BLaER1 treated with 17β-estradiol and CSF1 and Interleukin-3, amounts not matched to agents 10 nM and 100 nM (cell line): ENCODE data around the gene SYNGAP1.
"Not testable (repeated sequence)": the region's sequence is repeated elsewhere in the genome, so short reads cannot be mapped to it uniquely, and the experiment has no call there.

Experiments
- H3K27ac ChIP-seq, 11 experiments: shearing (Covaris generic); formaldehyde crosslinking; 2 replicates each; pipeline ENCODE4 v1.8.1; 2022
- H3K27me3 ChIP-seq, 11 experiments: shearing (Covaris generic); formaldehyde crosslinking; 2 replicates each; pipeline ENCODE4 v1.8.1; 2022
- H3K36me3 ChIP-seq, 11 experiments: shearing (Covaris generic); formaldehyde crosslinking; 2 replicates each; pipeline ENCODE4 v1.8.1; 2022
- H3K4me1 ChIP-seq, 10 experiments: shearing (Covaris generic); formaldehyde crosslinking; 2 replicates each; pipeline ENCODE4 v1.8.1; 2022
- H3K4me2 ChIP-seq, 11 experiments: shearing (Covaris generic); formaldehyde crosslinking; 2 replicates each; pipeline ENCODE4 v1.8.1; 2022
- H3K4me3 ChIP-seq, 10 experiments: shearing (Covaris generic); formaldehyde crosslinking; 2 replicates each; pipeline ENCODE4 v1.8.1; 2022
- H3K9ac ChIP-seq, 11 experiments: shearing (Covaris generic); formaldehyde crosslinking; 2 replicates each; pipeline ENCODE4 v1.8.1; 2022
- H3K9me3 ChIP-seq, 11 experiments: shearing (Covaris generic); formaldehyde crosslinking; replicated peaks in 1 of 11; 2 replicates each; pipeline ENCODE4 v1.8.1; 2022
- H4K20me1 ChIP-seq, 11 experiments: shearing (Covaris generic); formaldehyde crosslinking; 2 replicates each; pipeline ENCODE4 v1.8.1; 2022
- Cebpa-rat ChIP-seq, 11 experiments: shearing (Covaris generic); IDR thresholded peaks; 2 replicates each; pipeline ENCODE4 v1.8.1; 2022

The SYNGAP1 gene

DNA sequence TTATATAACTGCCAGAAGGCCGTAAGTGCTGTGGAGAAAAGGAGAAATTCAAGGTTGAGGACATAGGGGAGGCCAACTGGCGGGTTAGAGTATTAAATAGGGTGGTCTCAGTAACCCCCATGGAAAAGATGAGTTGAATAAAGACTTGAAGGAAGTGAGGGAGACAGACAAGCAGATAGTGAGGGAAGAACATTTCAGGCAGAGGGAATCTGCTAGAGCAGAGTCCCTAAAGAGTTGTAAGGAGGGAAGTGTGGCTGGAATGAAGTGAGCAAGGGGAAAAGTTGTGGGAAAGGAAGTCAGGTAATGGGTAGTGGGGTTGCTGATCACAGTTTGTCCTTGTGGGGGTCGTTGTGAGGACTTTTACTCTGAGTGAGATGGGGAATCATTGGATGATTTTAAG lies 26.9 kb upstream of the SYNGAP1 start:
- Histone ChIP-seq H3K27me3 (no peaks in the 10 kb centered on the region), H3K27ac (peak overlapping the region in 10 of 11 experiments; percentile 6 to 95 (median 88); a peak in 18 of 22 replicates), H3K4me3 (peak overlapping the region; percentile 78 to 96 (median 92); a peak in 19 of 20 replicates), H3K9me3 (no peaks in the 10 kb centered on the region), H4K20me1 (peaks cover 0 to 52% (median 45%) of the 10 kb centered on the region in 11 experiments; a peak in 16 of 22 replicates), H3K4me2 (peak overlapping the region; percentile 79 to 99 (median 92)), H3K9ac (peak overlapping the region; percentile 77 to 95 (median 91); a peak in 20 of 22 replicates), H3K4me1 (peaks cover 33 to 50% (median 41%) of the 10 kb centered on the region in 10 experiments), H3K36me3 (peaks cover 0 to 43% (median 31%) of the 10 kb centered on the region in 11 experiments; a peak in 17 of 22 replicates)
- TF ChIP-seq Cebpa-rat (IDR thresholded peaks at IDR 0.05): no peak

DNA sequence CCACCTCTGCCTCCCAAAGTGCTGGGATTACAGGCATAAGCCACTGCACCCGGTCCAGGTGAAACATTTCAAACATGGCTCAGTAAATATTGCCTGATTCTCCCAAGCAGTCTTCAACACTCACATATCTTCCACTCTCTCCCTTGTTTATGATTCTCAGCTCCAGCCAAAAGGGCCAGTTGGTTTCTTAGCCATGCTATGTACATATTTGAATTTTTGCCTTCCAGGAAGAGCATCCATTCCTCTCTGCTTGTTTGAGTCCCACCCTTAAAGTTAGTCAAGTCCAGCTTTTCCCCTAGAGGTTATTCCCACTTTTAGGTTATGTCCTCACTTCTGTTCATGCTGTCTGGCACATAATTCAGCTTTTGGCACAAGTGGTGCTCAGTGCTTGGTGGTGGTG lies 22.3 kb upstream of the SYNGAP1 start:
- H3K9me3 ChIP-seq: no peaks in the 10 kb centered on the region
- H4K20me1 ChIP-seq: peaks cover 0 to 73% (median 49%) of the 10 kb centered on the region in 11 experiments; a peak in 16 of 22 replicates
- H3K4me1 ChIP-seq: peaks cover 23 to 38% (median 31%) of the 10 kb centered on the region in 10 experiments
- H3K9ac ChIP-seq: 0 out of 22 replicates have a peak overlapping the region, but pooled peaks of 1 of the 11 experiments have one; percentile 15
- H3K27me3 ChIP-seq: no peaks in the 10 kb centered on the region
- H3K4me3 ChIP-seq: no peak overlapping the region
- no peak for TF ChIP-seq Cebpa-rat (IDR thresholded peaks at IDR 0.05)
- H3K4me2 ChIP-seq: no peak overlapping the region
- H3K27ac ChIP-seq: peak overlapping the region in 3 of 11 experiments; percentile 3 to 41 (median 21); a peak in 3 of 22 replicates
- H3K36me3 ChIP-seq: peaks cover 0 to 89% (median 76%) of the 10 kb centered on the region in 11 experiments; a peak in 19 of 22 replicates

GRCh38 chr6:33398601-33399000 lies 21.3 kb upstream of the SYNGAP1 start:
- not testable (repeated sequence) for H3K27ac ChIP-seq, H3K27me3 ChIP-seq, H3K4me3 ChIP-seq, H3K4me2 ChIP-seq, H3K9me3 ChIP-seq
- peaks cover 14 to 31% (median 20%) of the 10 kb centered on the region in 10 experiments for H3K4me1 ChIP-seq
- peaks cover 0 to 73% (median 48%) of the 10 kb centered on the region in 11 experiments; a peak in 15 of 22 replicates for H4K20me1 ChIP-seq
- 0 out of 22 replicates have a peak overlapping the region, but pooled peaks of 1 of the 11 experiments have one; percentile 15 for H3K9ac ChIP-seq
- peaks cover 0 to 99% (median 87%) of the 10 kb centered on the region in 11 experiments; a peak in 19 of 22 replicates for H3K36me3 ChIP-seq

DNA sequence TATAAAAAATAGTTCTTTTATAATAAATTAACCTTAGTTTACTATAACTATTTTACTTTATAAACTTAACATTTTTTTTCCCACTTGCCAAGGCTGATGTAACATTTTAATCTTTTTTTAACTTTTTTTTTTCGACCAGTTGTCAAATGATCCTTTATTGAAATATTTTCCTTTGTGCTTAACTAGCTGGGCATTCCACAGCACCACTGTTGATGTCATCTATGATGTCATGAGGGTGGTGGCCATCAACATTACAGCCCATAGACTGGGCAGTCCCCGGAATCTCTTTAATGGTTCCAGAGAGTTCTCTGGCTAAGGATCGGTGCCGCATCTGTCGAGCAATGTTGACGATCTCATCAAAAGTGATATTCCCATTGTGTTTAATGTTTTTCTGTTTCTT lies 20.0 kb upstream of the SYNGAP1 start:
- H3K27me3 ChIP-seq, H3K4me3 ChIP-seq, H3K4me2 ChIP-seq, H3K9ac ChIP-seq, H3K9me3 ChIP-seq, H3K27ac ChIP-seq: not testable (repeated sequence)
- peaks cover 9 to 31% (median 18%) of the 10 kb centered on the region in 10 experiments for H3K4me1 ChIP-seq
- H3K36me3 ChIP-seq: peaks cover 0 to 100% (median 96%) of the 10 kb centered on the region in 11 experiments; a peak in 19 of 22 replicates
- H4K20me1 ChIP-seq: peaks cover 0 to 73% (median 46%) of the 10 kb centered on the region in 11 experiments; a peak in 16 of 22 replicates

GRCh38 chr6:33404884-33405283 lies 15.0 kb upstream of the SYNGAP1 start:
- Histone ChIP-seq H3K36me3 (peaks cover 0 to 90% (median 88%) of the 10 kb centered on the region in 11 experiments; a peak in 18 of 22 replicates), H3K4me2 (peak overlapping the region in 10 of 11 experiments; percentile 4 to 53 (median 24); a peak in 14 of 22 replicates), H3K9me3 (no peaks in the 10 kb centered on the region), H3K9ac (peak overlapping the region in 9 of 11 experiments; percentile 12 to 46 (median 28); a peak in 7 of 22 replicates), H3K4me3 (no peak overlapping the region), H4K20me1 (peaks cover 0 to 48% (median 18%) of the 10 kb centered on the region in 11 experiments; a peak in 12 of 22 replicates), H3K27ac (peak overlapping the region in 4 of 11 experiments; percentile 7 to 29 (median 17); a peak in 5 of 22 replicates), H3K4me1 (peaks cover 22 to 40% (median 33%) of the 10 kb centered on the region in 10 experiments), H3K27me3 (no peaks in the 10 kb centered on the region)
- TF ChIP-seq Cebpa-rat (IDR thresholded peaks at IDR 0.05): no peak

DNA sequence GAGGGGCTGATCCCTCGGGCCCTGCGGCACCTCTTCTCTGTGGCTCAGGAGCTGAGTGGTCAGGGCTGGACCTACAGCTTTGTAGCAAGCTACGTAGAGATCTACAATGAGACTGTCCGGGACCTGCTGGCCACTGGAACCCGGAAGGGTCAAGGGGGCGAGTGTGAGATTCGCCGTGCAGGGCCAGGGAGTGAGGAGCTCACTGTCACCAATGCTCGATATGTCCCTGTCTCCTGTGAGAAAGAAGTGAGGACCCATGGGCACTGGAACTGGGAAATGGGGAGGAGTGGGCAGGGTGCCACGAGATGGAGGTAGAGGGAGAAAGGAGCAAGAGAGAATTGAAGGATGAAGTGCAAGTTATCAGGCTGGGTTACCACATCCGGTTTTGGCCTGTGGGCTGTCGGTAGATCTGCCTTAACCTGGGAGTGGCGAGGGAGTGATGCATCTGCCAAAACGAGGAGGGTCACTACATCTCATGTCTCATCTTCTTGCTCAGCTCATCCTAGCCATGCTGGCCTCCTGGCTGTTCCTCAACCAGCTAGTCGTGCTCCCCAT lies 14.4 kb upstream of the SYNGAP1 start:
- no peak for TF ChIP-seq Cebpa-rat (IDR thresholded peaks at IDR 0.05)

GRCh38 chr6:33406126-33406525 lies 13.7 kb upstream of the SYNGAP1 start:
- Histone ChIP-seq H3K9ac (peak overlapping the region in 4 of 11 experiments; percentile 18 to 41 (median 21); a peak in 2 of 22 replicates), H3K4me1 (peaks cover 23 to 40% (median 33%) of the 10 kb centered on the region in 10 experiments), H3K27ac (no peak overlapping the region; a peak in 1 of 22 replicates), H4K20me1 (peaks cover 0 to 48% (median 18%) of the 10 kb centered on the region in 11 experiments; a peak in 12 of 22 replicates), H3K27me3 (no peaks in the 10 kb centered on the region), H3K4me3 (no peak overlapping the region), H3K9me3 (no peaks in the 10 kb centered on the region), H3K4me2 (peak overlapping the region in 2 of 11 experiments; percentile 47 to 49; a peak in 1 of 22 replicates), H3K36me3 (peaks cover 0 to 78% (median 76%) of the 10 kb centered on the region in 11 experiments; a peak in 18 of 22 replicates)
- no peak for TF ChIP-seq Cebpa-rat (IDR thresholded peaks at IDR 0.05)

More for the DNA sequence above, 14.4 kb upstream of the SYNGAP1 start:
- Histone ChIP-seq H3K4me3 (no peak overlapping the region), H3K27me3 (no peaks in the 10 kb centered on the region), H3K9ac (peak overlapping the region in 9 of 11 experiments; percentile 12 to 46 (median 27); a peak in 7 of 22 replicates), H3K4me1 (peaks cover 23 to 40% (median 33%) of the 10 kb centered on the region in 10 experiments), H3K36me3 (peaks cover 0 to 84% (median 82%) of the 10 kb centered on the region in 11 experiments; a peak in 18 of 22 replicates), H3K4me2 (peak overlapping the region in 10 of 11 experiments; percentile 4 to 53 (median 21); a peak in 15 of 22 replicates), H3K9me3 (no peaks in the 10 kb centered on the region), H3K27ac (peak overlapping the region in 4 of 11 experiments; percentile 7 to 29 (median 17); a peak in 6 of 22 replicates), H4K20me1 (peaks cover 0 to 48% (median 18%) of the 10 kb centered on the region in 11 experiments; a peak in 12 of 22 replicates)

- Histone ChIP-seq H3K36me3 (peaks cover 0 to 68% (median 65%) of the 10 kb centered on the region in 11 experiments; a peak in 18 of 22 replicates), H3K27me3 (no peaks in the 10 kb centered on the region), H4K20me1 (peaks cover 0 to 45% (median 18%) of the 10 kb centered on the region in 11 experiments; a peak in 13 of 22 replicates), H3K4me2 (0 out of 22 replicates have a peak overlapping the region, but pooled peaks of 1 of the 11 experiments have one; percentile 43), H3K4me3 (no peak overlapping the region), H3K9me3 (no peaks in the 10 kb centered on the region), H3K4me1 (peaks cover 34 to 51% (median 42%) of the 10 kb centered on the region in 10 experiments), H3K27ac (no peak overlapping the region), H3K9ac (peak overlapping the region in 4 of 11 experiments; percentile 2 to 18 (median 5); a peak in 5 of 22 replicates)
- TF ChIP-seq Cebpa-rat (IDR thresholded peaks at IDR 0.05): no peak
Observed at GRCh38 chr6:33407132-33407718, 12.6 kb upstream of the SYNGAP1 start.
